Transverse colon (tissue), 4 donors: ENCODE data around the gene CTDNEP1. TPM values are rescaled to one million over a fixed set of nuclear protein-coding genes. Genes with fewer than 3 reads are reported as not detected.

Source experiments
- DNase-seq: peaks from one replicate; pipeline ENCODE4 v3.0.0-alpha.2; 2019
- H3K27ac ChIP-seq, 4 donors: fragments of 200-600 bp; sonication (generic); 2 replicates each; pipeline ENCODE4 v1.5.1; 2016 to 2018; ENCODE audit warnings: inconsistent platforms in 4 of 4
- H3K27me3 ChIP-seq: fragments of 200-600 bp; sonication (generic); 2 replicates; pipeline ENCODE4 v1.5.1; 2017; ENCODE audit warnings: inconsistent platforms
- H3K36me3 ChIP-seq, 4 donors: fragments of 200-600 bp; sonication (generic); 2 replicates each; pipeline ENCODE4 v1.5.1; 2017 to 2019; ENCODE audit warnings: inconsistent platforms in 4 of 4
- H3K4me1 ChIP-seq, 4 donors: fragments of 200-600 bp; sonication (generic); 2 replicates each; pipeline ENCODE4 v1.5.1; 2017 to 2020; ENCODE audit warnings: inconsistent platforms in 4 of 4
- H3K4me3 ChIP-seq, 4 donors: fragments of 200-600 bp; sonication (generic); 1 replicate in 1 of 4; 2 replicates in 3 of 4; pipeline versions ENCODE4 v1.5.1 to v1.6.1; 2017 to 2019; ENCODE audit warnings: inconsistent platforms in 4 of 4
- H3K9me3 ChIP-seq, 2 donors: fragments of 200-600 bp; sonication (generic); 2 replicates each; pipeline ENCODE4 v1.5.1; 2017 to 2019; ENCODE audit warnings: inconsistent platforms in 2 of 2
- CTCF ChIP-seq, 5 experiments: fragments of 200-600 bp in 3 of 5; fragments of 450-650 bp in 2 of 5; sonication (generic) in 3 of 5; IDR thresholded peaks; 1 replicate in 2 of 5; 2 replicates in 3 of 5; pipeline ENCODE4 v1.5.1; 2016 to 2017; ENCODE audit warnings: antibody characterized with exemption in 5 of 5, inconsistent platforms in 3 of 5, mild to moderate bottlenecking in 2 of 5, moderate library complexity in 1 of 5
- EP300 ChIP-seq: sonication (generic); formaldehyde crosslinking; IDR thresholded peaks from one replicate; pipeline ENCODE4 v1.6.1; 2017; ENCODE audit warnings: antibody characterized with exemption, low read depth
- POLR2A ChIP-seq: fragments of 450-650 bp; IDR thresholded peaks from one replicate; pipeline ENCODE4 v1.6.1; 2016; ENCODE audit warnings: antibody characterized with exemption, mild to moderate bottlenecking, moderate library complexity
- POLR2AphosphoS5 ChIP-seq, 3 donors: sonication (generic); formaldehyde crosslinking; IDR thresholded peaks; one replicate each; pipeline ENCODE4 v1.6.1; 2016; ENCODE audit warnings: antibody characterized with exemption in 3 of 3
- WGBS, 2 donors: methylation state at CpG; one replicate each; pipeline ENCODE4 v1.1.5; 2018; ENCODE audit warnings: low coverage in 1 of 2; 5-methylcytosine and 5-hydroxymethylcytosine counted together
- in situ Hi-C, 4 donors: fragments of 200-750 bp; cut with MboI; loops; one replicate each; pipeline versions ENCODE4 v1.15.0 to v1.15.1; 2017; ENCODE audit warnings: low sequenced_read_pairs in 3 of 4, low pct_ligation_motif_present in 1 of 4, low pct_unique_long_range_greater_than_20kb in 1 of 4
- intact Hi-C: fragments of 100-400 bp; cut with DNase I; formaldehyde crosslinking; loops from one replicate; pipeline ENCODE4 v1.15.1; 2023; ENCODE audit warnings: low total_unique reads
- total RNA-seq, 4 donors: library from RNA; depleted of rRNA; stranded (reverse); fragments of >200 nt; gene quantifications; one replicate each; pipeline ENCODE4 v1.1.0, GENCODE V29; 2016

CTDNEP1 gene
- total RNA-seq, 4 donors from 2014 or later = 52.3 to 113 (median 60.4) TPM

DNA sequence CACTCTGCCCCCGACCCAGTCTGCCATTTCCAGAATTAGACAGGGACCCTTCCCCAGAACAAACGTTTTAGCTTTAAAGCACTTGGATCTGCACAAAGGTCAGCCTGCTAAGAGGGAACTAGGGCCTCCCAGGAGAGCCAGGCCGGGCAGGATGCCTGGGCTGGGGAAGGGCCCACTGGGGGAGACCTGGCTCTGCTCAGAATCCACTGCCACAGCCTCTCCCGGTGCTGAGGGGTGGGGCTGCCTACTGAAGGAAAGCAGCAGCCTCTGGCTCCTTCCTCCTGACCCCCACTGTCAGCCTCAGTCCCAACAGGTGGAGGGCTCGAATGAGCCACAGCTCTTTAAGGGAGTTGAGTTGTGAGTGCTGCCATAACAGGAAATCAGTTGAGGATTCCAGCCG lies 41.2 kb upstream of the CTDNEP1 start:
- Histone ChIP-seq H3K36me3 (no peaks in the 10 kb centered on the region), H3K4me3 (no peak overlapping the region), H3K9me3 (no peaks in the 10 kb centered on the region), H3K4me1 (peaks cover 26 to 56% (median 47%) of the 10 kb centered on the region in 4 donors), H3K27ac (peak overlapping the region in 3 of 4 donors; percentile 88 to 91 (median 90)), H3K27me3 (peaks cover 25% of the 10 kb centered on the region)
- no peak for DNase-seq
- TF ChIP-seq POLR2AphosphoS5 (IDR thresholded peaks at IDR 0.05) (no peak), POLR2A (no peak), EP300 (no peak), CTCF (IDR thresholded peaks at IDR 0.05) (no peak)
- intact Hi-C loops (no loop called here), in situ Hi-C loops (loop anchor here in 2 of 4 donors (25.0 kb wide), 1 partner anchor 255 kb away; the partner anchor contains the start of genes SLC16A11 (in 2 of the 2) and SLC16A13 (in 2 of the 2))
- 27% methylated on average over 6 of the region's 6 CpGs; no CpG with 5 or more reads in 1 of the 2 donors for WGBS, 2 donors

DNA sequence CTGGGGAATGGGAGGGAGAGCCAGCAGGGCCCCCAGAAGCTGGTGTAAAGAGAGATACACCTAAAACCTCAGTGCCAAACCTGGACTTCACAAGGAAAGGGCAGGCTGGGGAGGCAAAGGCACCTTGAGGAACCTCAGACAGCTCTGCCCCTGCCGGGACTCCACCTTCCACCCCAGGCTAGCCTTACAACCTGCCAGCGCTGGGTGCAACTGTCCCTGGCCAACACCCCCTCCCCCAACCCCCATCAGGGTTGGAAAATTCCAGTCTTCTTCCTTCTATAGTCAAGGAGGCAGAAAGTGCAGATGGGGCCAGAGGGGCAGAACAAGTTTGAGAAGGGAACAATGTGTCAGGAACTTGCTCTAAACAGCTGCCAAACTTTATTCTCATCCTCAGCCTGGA lies 40.7 kb upstream of the CTDNEP1 start:
- in situ Hi-C loops (loop anchor here in 2 of 4 donors (25.0 kb wide), 1 partner anchor 255 kb away; the partner anchor contains the start of genes SLC16A11 (in 2 of the 2) and SLC16A13 (in 2 of the 2)), intact Hi-C loops (no loop called here)
- H3K9me3 ChIP-seq = no peaks in the 10 kb centered on the region
- H3K27ac ChIP-seq = peak overlapping the region in 3 of 4 donors; percentile 88 to 91 (median 90)
- peaks cover 25% of the 10 kb centered on the region for H3K27me3 ChIP-seq
- H3K4me3 ChIP-seq = no peak overlapping the region
- DNase-seq = no peak
- TF ChIP-seq POLR2A (no peak), POLR2AphosphoS5 (IDR thresholded peaks at IDR 0.05) (no peak), CTCF (IDR thresholded peaks at IDR 0.05) (no peak), EP300 (no peak)
- peaks cover 26 to 56% (median 47%) of the 10 kb centered on the region in 4 donors for H3K4me1 ChIP-seq
- no peaks in the 10 kb centered on the region for H3K36me3 ChIP-seq
- WGBS, 2 donors = 63% methylated on average over 2 of the region's 2 CpGs; no CpG with 5 or more reads in 1 of the 2 donors

GRCh38 chr17:7290685-7291084 lies 39.2 kb upstream of the CTDNEP1 start:
- intact Hi-C loops = no loop called here
- 76% methylated on average over 11 of the region's 11 CpGs; no CpG with 5 or more reads in 1 of the 2 donors for whole genome bisulfite sequencing, 2 donors
- H3K27ac ChIP-seq = no peak overlapping the region

More at GRCh38 chr17:7290685-7291084, 39.2 kb upstream of the CTDNEP1 start:
- no peaks in the 10 kb centered on the region for H3K36me3 ChIP-seq
- no peaks in the 10 kb centered on the region for H3K9me3 ChIP-seq
- peaks cover 25% of the 10 kb centered on the region for H3K27me3 ChIP-seq
- H3K4me1 ChIP-seq = peaks cover 15 to 43% (median 35%) of the 10 kb centered on the region in 4 donors
- in situ Hi-C loops = loop anchor here in 2 of 4 donors (25.0 kb wide), 1 partner anchor 253 kb away; the partner anchor contains the start of genes SLC16A11 (in 2 of the 2) and SLC16A13 (in 2 of the 2)
- H3K4me3 ChIP-seq = no peak overlapping the region
- no peak for DNase-seq
- TF ChIP-seq CTCF (IDR thresholded peaks at IDR 0.05) (no peak), POLR2AphosphoS5 (IDR thresholded peaks at IDR 0.05) (no peak), EP300 (no peak), POLR2A (no peak)
